NB4 (cell line): ENCODE data around the gene SERPINI1.

Experiments
- DNase-seq: peaks from one replicate; pipeline ENCODE4 v3.0.0; 2010; ENCODE audit warnings: low read depth
- H3K4me3 ChIP-seq: one replicate; pipeline ENCODE4 v1.5.1; 2011; ENCODE audit warnings: mild to moderate bottlenecking, low read depth, low read length, moderate library complexity
- MYC ChIP-seq: IDR thresholded peaks from 2 replicates; pipeline ENCODE4 v1.6.1; 2011; ENCODE audit warnings: low read depth, low read length
- POLR2A ChIP-seq: IDR thresholded peaks from 2 replicates; pipeline ENCODE4 v1.6.1; 2011; ENCODE audit warnings: mild to moderate bottlenecking; ENCODE audit not compliant: insufficient read length; ENCODE audit errors: extremely low read depth
- TF ChIP-seq, protein P1 (sequence below): IDR thresholded peaks from one replicate; pipeline ENCODE4 v1.5.1; 2012; ENCODE audit warnings: low read depth, low read length
- TF ChIP-seq, protein P2 (sequence below): IDR thresholded peaks from 2 replicates; pipeline ENCODE4 v1.6.1; 2011; ENCODE audit warnings: low read depth, low read length

The SERPINI1 gene

DNA sequence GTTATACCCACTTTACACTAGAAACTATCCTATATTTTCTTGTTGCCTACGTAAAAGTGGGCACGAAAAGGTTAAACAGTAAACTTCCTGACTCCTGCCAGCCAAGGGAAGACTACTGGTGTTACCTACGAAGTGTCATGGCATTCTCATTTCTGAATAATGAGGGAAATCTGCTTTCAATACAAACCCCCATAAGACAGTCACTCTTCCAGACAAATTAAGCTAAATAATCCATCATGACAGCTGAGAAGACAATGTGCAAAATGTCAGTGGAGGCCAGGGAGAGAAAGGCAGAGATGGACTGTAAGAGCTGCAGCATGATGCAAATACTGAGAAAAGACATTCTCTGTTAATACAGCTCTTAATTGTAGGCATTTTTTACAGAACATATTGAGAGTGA is 136.5 kb downstream of the SERPINI1 start:
- TF ChIP-seq, protein P1, sequence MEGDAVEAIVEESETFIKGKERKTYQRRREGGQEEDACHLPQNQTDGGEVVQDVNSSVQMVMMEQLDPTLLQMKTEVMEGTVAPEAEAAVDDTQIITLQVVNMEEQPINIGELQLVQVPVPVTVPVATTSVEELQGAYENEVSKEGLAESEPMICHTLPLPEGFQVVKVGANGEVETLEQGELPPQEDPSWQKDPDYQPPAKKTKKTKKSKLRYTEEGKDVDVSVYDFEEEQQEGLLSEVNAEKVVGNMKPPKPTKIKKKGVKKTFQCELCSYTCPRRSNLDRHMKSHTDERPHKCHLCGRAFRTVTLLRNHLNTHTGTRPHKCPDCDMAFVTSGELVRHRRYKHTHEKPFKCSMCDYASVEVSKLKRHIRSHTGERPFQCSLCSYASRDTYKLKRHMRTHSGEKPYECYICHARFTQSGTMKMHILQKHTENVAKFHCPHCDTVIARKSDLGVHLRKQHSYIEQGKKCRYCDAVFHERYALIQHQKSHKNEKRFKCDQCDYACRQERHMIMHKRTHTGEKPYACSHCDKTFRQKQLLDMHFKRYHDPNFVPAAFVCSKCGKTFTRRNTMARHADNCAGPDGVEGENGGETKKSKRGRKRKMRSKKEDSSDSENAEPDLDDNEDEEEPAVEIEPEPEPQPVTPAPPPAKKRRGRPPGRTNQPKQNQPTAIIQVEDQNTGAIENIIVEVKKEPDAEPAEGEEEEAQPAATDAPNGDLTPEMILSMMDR = no peak
- TF ChIP-seq, protein P2, sequence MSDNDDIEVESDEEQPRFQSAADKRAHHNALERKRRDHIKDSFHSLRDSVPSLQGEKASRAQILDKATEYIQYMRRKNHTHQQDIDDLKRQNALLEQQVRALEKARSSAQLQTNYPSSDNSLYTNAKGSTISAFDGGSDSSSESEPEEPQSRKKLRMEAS = no peak
- H3K4me3 ChIP-seq = no peak overlapping the region
- no peak for DNase-seq

DNA sequence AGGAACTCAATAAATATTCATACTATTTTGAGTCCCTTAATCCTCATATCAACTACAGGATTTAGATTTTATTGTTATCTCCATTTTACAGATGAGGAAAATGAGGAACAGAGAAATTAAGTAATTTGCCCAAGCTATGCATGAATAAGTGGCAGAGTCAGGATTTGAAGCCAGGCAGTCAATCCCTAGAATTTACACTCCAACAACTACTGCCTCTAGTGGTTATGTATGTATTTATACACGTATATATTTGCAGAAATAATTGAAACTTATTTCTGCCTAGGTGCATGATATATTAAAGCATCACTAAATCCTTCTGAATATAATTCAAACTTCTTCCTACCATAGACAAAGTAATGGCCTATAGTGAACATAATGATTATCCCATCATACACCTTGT is 137.4 kb downstream of the SERPINI1 start:
- TF ChIP-seq, protein P2 = no peak
- no peak for TF ChIP-seq POLR2A
- no peak for DNase-seq
- H3K4me3 ChIP-seq = no peak overlapping the region

DNA sequence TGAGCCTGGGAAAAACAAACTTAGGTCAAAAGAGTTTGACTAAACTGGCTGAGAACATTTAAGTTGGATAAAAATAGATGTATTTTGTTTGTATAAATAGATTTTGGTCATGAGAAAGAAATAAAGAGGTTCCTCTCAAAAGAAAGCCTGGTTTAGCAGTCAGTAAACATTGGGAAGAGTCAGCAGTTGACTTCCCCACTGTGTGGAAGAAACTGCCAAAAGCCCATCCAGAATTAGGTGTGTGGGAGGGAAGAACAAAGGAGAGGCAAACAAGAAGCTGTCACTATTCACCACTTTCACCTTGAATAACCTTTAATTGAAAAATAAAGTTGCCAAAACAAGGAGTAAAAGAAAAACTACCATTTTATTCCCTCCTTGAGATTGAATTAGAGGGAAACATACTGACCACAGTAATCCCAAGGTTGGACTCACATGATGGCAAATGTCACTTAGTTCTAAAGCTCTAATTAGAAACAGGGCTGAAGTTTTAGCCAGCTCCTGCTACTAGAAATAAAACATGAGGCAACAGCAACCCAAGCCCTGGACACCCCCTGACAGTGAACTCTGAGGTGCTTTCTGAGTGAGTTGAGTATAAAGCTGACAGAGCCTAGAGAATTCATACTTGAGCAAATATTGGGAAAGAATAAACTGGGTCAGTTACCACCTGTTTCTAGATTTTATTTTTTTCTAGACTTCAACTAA is 139.3 kb downstream of the SERPINI1 start:
- TF ChIP-seq MYC (no peak), POLR2A (no peak)
- TF ChIP-seq, protein P2 = no peak
- TF ChIP-seq, protein P1 = no peak
- H3K4me3 ChIP-seq = no peak overlapping the region
- no peak for DNase-seq
